GM18867 (cell line): ENCODE results near the gene KDM4C.

ENCODE experiments used
- ATAC-seq: cut with Tn5 transposase; IDR thresholded peaks from one replicate; pipeline ENCODE4 v1.9.1; 2021; ENCODE audit warnings: mild to moderate bottlenecking, moderate library complexity; ENCODE audit not compliant: unreplicated experiment

Gene KDM4C

GRCh38 chr9:6852243-6852963 is 94.6 kb downstream of the KDM4C start:
- ATAC-seq: no peak

GRCh38 chr9:6855860-6856259 is 98.1 kb downstream of the KDM4C start:
- ATAC-seq: no peak

GRCh38 chr9:6864102-6864501 is 106.3 kb downstream of the KDM4C start:
- no peak for ATAC-seq

- no peak for ATAC-seq
These were observed 111.5 kb downstream of the KDM4C start for GRCh38 chr9:6869081-6869948.

GRCh38 chr9:6870149-6870548 is 112.4 kb downstream of the KDM4C start:
- no peak for ATAC-seq

- ATAC-seq: no peak
These were observed 113.1 kb downstream of the KDM4C start for GRCh38 chr9:6870650-6871477.

GRCh38 chr9:6873857-6874256 is 116.1 kb downstream of the KDM4C start:
- ATAC-seq: no peak

GRCh38 chr9:6876195-6876894 is 118.6 kb downstream of the KDM4C start:
- no peak for ATAC-seq

- no peak for ATAC-seq
These were observed 119.9 kb downstream of the KDM4C start for GRCh38 chr9:6877671-6878161.

GRCh38 chr9:6880626-6881025 is 122.9 kb downstream of the KDM4C start:
- ATAC-seq: no peak

- ATAC-seq: no peak
These were observed 126.3 kb downstream of the KDM4C start for GRCh38 chr9:6884101-6884500.

- ATAC-seq: no peak
These were observed 127.2 kb downstream of the KDM4C start for GRCh38 chr9:6884990-6885389.

GRCh38 chr9:6887051-6887450 is 129.3 kb downstream of the KDM4C start:
- ATAC-seq: no peak

GRCh38 chr9:6889868-6890267 is 132.1 kb downstream of the KDM4C start:
- no peak for ATAC-seq

GRCh38 chr9:6893350-6894131 is 135.8 kb downstream of the KDM4C start:
- peak; percentile 38 for ATAC-seq

GRCh38 chr9:6894135-6894534 is 136.4 kb downstream of the KDM4C start:
- peak; percentile 93 for ATAC-seq

- ATAC-seq: no peak
These were observed 138.0 kb downstream of the KDM4C start for GRCh38 chr9:6895754-6896153.

- ATAC-seq: no peak
These were observed 138.8 kb downstream of the KDM4C start for GRCh38 chr9:6896562-6896961.

- ATAC-seq: no peak
These were observed 139.5 kb downstream of the KDM4C start for GRCh38 chr9:6897207-6897822.
